ENCODE measurements around the gene SLC22A5.
"Not testable (repeated sequence)": the region's sequence is repeated elsewhere in the genome, so short reads cannot be mapped to it uniquely, and the experiment has no call there.

The SLC22A5 gene

GRCh38 chr5:132429463-132430440 lies 60.2 kb downstream of the SLC22A5 start:
- no peak for FAIRE-seq

DNA sequence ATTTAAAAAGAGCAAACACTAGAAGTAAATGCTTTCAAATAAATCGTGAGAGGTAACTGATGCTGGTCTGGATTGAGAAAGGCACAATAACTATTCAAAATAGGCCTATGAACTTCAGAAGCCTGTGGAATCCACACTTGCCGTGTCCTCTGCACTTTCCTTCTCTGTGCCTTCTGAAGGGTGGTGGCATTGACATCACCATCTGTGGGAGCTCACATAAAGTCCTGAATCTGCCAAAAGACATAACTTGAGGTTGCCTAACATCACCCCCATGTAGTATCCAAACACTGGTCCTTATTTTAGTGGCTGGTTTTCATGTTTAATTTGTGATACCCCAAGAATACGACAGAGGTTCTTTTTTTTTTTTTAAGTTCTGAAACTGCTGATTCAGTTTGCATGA lies 61.2 kb downstream of the SLC22A5 start:
- no peak for FAIRE-seq

DNA sequence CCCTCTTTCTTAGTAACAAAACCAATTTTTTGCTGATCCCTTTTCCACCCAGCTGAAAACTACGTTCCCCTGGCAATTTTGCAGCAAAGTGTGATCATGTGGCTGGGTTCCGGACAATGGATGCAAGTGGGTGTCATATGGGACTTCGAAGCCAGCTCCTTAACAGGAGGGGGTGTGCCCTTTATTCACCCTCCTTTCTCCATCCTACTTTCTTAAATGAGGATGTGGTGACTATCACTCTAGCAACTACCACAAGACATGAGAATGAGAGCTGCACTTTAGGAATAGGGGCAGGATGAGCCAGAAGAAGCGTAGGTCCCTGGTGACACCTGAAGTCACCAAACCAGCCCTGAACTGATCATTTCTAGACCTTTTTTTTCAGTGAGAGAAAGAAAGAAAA lies 62.1 kb downstream of the SLC22A5 start:
- no peak for FAIRE-seq

DNA sequence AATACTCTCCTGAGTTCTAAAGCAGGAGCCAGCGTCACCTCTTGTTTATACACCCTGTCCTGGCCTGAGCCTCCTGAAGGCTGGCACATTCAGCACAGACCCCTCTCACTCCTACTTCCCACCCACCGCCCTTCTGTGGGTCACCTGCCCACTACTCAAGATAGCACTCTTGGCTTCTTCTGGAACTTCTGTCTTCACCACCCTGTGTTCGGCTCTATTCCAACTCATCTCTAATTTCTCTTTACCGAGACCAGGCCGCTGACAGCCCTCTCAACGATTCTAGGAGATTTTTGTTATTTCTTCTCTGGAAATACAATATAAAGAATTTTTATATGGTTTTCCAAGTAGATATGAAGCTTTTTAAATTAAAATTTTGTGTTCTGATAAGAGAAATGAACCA lies 63.6 kb downstream of the SLC22A5 start:
- no peak for FAIRE-seq

- no peak for FAIRE-seq
Observed at GRCh38 chr5:132434416-132435286, 65.1 kb downstream of the SLC22A5 start.

GRCh38 chr5:132435447-132435846 lies 65.9 kb downstream of the SLC22A5 start:
- no peak for FAIRE-seq

DNA sequence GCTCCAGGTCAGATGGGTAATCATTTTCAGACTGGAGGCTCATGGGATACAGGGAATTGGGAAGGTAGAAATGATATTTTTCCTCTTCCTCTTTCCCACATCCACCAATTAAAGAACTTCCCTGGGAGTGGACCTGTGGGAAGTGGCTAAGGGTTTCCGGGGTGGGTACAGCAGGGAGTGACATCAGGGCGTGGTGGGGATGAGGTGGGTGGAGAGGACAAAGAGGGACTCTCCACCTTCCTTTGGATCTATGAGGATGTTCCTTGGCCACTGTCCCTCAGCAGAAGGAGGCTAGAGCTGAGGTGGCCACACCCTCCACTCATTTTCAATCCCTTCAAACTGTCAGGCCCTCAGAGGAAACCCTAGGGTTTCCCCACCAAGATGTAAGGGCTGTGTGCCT lies 66.4 kb downstream of the SLC22A5 start:
- no peak for FAIRE-seq

- FAIRE-seq, result no peak
Observed at GRCh38 chr5:132436936-132437335, 67.4 kb downstream of the SLC22A5 start.

- FAIRE-seq, result no peak
Observed at GRCh38 chr5:132437604-132438266, 68.2 kb downstream of the SLC22A5 start.

GRCh38 chr5:132438267-132438645 lies 68.7 kb downstream of the SLC22A5 start:
- not testable (repeated sequence) for FAIRE-seq

DNA sequence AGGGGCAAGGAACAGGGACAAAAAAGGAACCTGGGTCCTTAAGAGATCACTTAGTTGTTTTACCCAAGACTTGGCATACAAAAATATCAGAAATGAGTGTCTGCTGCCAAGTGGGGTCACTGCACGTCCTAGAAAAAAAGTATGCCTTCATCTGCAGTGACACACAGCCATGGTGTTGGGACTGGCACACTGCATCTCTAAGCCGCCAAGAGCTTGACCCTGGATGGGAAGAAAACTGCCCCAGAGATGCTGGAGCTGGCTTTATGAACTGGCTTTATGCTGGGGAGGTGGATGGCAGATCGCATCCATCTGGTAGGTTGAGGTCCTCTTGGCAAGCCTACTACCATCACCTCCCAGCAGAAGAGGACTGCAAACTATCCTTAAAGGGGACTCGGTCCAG lies 69.4 kb downstream of the SLC22A5 start:
- no peak for FAIRE-seq

DNA sequence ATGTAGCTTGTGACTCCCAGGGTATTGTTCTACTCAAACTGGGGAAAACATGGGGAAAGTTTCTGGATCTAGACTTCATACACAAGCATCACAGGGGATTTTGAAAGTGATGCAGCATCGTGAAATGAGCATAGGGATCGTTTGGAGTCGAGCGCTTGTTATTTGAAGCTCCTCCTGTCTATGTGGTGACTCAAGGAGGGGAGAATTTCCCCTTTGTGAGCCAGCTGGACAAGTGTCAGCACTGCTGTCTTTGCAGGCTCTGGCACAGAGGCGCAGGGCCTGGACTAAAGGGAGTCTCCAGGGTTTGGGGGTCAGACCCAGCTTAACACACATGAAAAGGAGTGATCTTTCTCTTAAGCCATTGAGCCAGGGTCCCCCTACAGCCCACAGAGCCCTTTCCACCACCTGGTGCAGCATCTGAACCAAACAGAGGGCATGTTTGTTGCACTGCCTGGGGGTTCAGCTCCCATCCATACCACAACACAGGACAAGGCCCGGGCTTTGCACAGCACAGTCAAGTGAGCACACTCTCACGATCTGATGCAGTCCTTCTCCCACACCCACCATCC lies 70.1 kb downstream of the SLC22A5 start:
- FAIRE-seq, result no peak

GRCh38 chr5:132444061-132444460 lies 74.6 kb downstream of the SLC22A5 start:
- FAIRE-seq, result no peak

Measured in A204.1 (cell line).